Measurements from ENCODE around the gene SOS1.

GRCh38 chr2:39099870-39100728 lies 20.8 kb downstream of the SOS1 start:
- TF ChIP-seq CTCF (IDR thresholded peaks at IDR 0.05) (no peak), POLR2A (IDR thresholded peaks at IDR 0.05) (no peak), EP300 (IDR thresholded peaks at IDR 0.05) (no peak)

All from gastroesophageal sphincter (tissue), 3 donors.